Parathyroid adenoma (tissue), 2 donors: ENCODE results near the gene SPINK14.

Source experiments
- H2AFZ ChIP-seq: fragments of 300-600 bp; sonication (generic); one replicate; pipeline ENCODE4 v1.7.0; 2017; ENCODE audit warnings: antibody characterized with exemption, mild to moderate bottlenecking
- H3K27ac ChIP-seq: fragments of 300-600 bp; sonication (generic); one replicate; pipeline ENCODE4 v1.7.0; 2017
- H3K27me3 ChIP-seq: fragments of 300-600 bp; sonication (generic); one replicate; pipeline ENCODE4 v1.7.0; 2017; ENCODE audit warnings: low read length; ENCODE audit not compliant: control insufficient read depth, insufficient read depth
- H3K36me3 ChIP-seq: fragments of 300-600 bp; sonication (generic); one replicate; pipeline ENCODE4 v1.7.0; 2017; ENCODE audit warnings: low read length; ENCODE audit not compliant: control insufficient read depth, insufficient read depth
- H3K4me1 ChIP-seq: fragments of 300-600 bp; sonication (generic); one replicate; pipeline ENCODE4 v1.7.0; 2017; ENCODE audit warnings: control low read depth
- H3K4me2 ChIP-seq: fragments of 300-600 bp; sonication (generic); one replicate; pipeline ENCODE4 v1.7.0; 2017; ENCODE audit warnings: low read length
- H3K4me3 ChIP-seq: fragments of 300-600 bp; sonication (generic); one replicate; pipeline ENCODE4 v1.7.0; 2017; ENCODE audit warnings: low read depth, low read length
- H3K79me2 ChIP-seq: fragments of 300-600 bp; sonication (generic); one replicate; pipeline ENCODE4 v1.7.0; 2017; ENCODE audit warnings: control low read depth
- H3K9ac ChIP-seq: fragments of 300-600 bp; sonication (generic); one replicate; pipeline ENCODE4 v1.7.0; 2017; ENCODE audit warnings: mild to moderate bottlenecking
- H3K9me3 ChIP-seq: fragments of 300-600 bp; sonication (generic); one replicate; pipeline ENCODE4 v1.7.0; 2017; ENCODE audit warnings: low read length; ENCODE audit not compliant: control insufficient read depth
- CTCF ChIP-seq: fragments of 300-600 bp; sonication (generic); IDR thresholded peaks from one replicate; pipeline ENCODE4 v1.7.0; 2017; ENCODE audit warnings: antibody characterized with exemption, mild to moderate bottlenecking
- donor health status: primary hyperparathyroidism.

The SPINK14 gene

DNA sequence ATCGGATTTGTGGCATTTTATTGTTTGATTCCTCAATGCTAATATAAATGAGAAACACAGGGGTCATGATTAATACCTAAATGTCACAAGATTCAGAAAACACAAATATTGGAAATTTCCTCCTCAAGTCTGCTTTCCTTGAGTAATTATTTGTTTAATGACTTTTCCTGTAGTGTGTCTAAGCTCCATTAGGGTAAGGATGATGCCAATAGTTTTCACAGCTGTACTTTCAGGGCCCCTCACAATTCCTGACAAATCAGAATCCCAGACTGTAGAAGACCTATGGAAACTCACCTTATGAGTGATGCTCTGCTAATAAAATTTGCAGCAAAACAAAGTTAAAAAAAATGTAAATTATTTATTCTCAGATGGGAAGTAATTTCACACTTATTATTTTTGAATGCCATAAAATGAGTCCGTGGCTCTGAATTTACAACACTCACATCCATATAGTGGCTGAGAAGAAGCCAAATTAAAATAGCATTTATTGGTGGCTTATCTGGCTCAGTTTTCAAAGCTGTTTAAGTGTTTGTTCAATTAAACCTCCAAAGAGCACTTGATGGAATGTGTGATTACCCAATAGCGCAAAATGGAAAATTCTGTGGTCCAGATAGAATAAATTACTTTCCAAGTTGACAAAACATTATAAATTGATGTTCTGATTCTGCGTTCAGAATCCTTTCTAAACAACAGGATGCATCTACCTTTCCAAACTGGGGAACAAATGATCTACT lies 1.6 kb upstream of the SPINK14 start:
- TF ChIP-seq CTCF, result no peak
- Histone ChIP-seq H3K9me3 (no peaks in the 10 kb centered on the region), H3K4me2 (no peak overlapping the region), H3K36me3 (no peaks in the 10 kb centered on the region), H3K9ac (no peak overlapping the region), H3K4me3 (no peak overlapping the region), H3K79me2 (no peaks in the 10 kb centered on the region), H2AFZ (no peak overlapping the region), H3K27me3 (no peaks in the 10 kb centered on the region), H3K27ac (no peak overlapping the region), H3K4me1 (no peaks in the 10 kb centered on the region)

GRCh38 chr5:148172377-148172776 lies 4.0 kb downstream of the SPINK14 start:
- H3K36me3 ChIP-seq, result no peaks in the 10 kb centered on the region
- no peak for TF ChIP-seq CTCF
- no peak overlapping the region for H3K4me2 ChIP-seq

DNA sequence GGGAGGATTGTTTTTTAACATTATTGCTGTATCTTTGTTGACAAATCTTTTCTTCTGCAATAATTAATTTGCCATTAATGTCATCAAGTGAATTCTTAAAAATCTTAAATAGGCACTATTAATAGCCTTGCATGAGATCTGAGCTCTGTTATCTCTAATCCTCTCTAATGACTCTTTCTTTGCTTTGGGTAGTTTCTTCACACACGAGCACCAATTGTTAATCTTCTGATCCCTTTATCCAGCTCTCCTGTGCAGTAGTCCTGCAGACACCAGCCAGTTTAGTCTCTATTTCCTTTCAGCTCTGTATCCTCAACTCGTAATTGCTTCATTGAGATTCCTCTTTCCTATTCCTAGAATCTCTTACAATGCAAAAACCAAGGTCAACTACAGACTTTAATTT lies 8.1 kb downstream of the SPINK14 start:
- no peak overlapping the region for H2AFZ ChIP-seq
- no peak for TF ChIP-seq CTCF

More at GRCh38 chr5:148172377-148172776, 4.0 kb downstream of the SPINK14 start:
- Histone ChIP-seq H3K9me3 (no peaks in the 10 kb centered on the region), H3K79me2 (no peaks in the 10 kb centered on the region), H3K4me1 (no peaks in the 10 kb centered on the region), H2AFZ (no peak overlapping the region), H3K27ac (no peak overlapping the region), H3K9ac (no peak overlapping the region), H3K27me3 (no peaks in the 10 kb centered on the region), H3K4me3 (no peak overlapping the region)

DNA sequence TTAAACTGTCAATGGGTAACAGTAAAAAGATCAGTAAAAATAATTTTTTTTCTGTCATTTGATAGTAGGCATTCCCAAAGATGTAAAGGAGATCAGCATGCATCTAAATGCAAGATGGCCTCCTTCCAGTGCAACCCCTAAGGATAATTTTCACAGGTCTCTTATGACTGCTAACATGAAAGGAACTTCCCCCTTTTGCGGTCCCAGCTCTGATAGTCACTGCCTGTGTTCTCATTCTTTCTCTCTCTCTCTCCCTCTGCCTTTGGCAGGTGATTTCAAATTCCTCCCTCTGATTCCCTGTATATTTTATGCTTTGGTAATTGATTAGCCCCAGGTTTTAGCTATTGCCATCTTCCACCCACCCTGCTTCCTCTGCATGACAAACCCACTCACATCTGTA lies 8.9 kb downstream of the SPINK14 start:
- Histone ChIP-seq H3K4me3 (no peak overlapping the region), H3K9ac (no peak overlapping the region), H3K4me2 (no peak overlapping the region), H3K36me3 (no peaks in the 10 kb centered on the region), H3K4me1 (no peaks in the 10 kb centered on the region), H3K79me2 (no peaks in the 10 kb centered on the region), H3K9me3 (no peaks in the 10 kb centered on the region), H2AFZ (no peak overlapping the region), H3K27me3 (no peaks in the 10 kb centered on the region), H3K27ac (no peak overlapping the region)
- TF ChIP-seq CTCF, result no peak

More for the DNA sequence above, 8.1 kb downstream of the SPINK14 start:
- no peak overlapping the region for H3K27ac ChIP-seq
- no peaks in the 10 kb centered on the region for H3K79me2 ChIP-seq
- no peaks in the 10 kb centered on the region for H3K4me1 ChIP-seq
- H3K4me3 ChIP-seq, result no peak overlapping the region
- no peaks in the 10 kb centered on the region for H3K36me3 ChIP-seq
- no peaks in the 10 kb centered on the region for H3K9me3 ChIP-seq
- H3K4me2 ChIP-seq, result no peak overlapping the region
- H3K9ac ChIP-seq, result no peak overlapping the region
- H3K27me3 ChIP-seq, result no peaks in the 10 kb centered on the region

DNA sequence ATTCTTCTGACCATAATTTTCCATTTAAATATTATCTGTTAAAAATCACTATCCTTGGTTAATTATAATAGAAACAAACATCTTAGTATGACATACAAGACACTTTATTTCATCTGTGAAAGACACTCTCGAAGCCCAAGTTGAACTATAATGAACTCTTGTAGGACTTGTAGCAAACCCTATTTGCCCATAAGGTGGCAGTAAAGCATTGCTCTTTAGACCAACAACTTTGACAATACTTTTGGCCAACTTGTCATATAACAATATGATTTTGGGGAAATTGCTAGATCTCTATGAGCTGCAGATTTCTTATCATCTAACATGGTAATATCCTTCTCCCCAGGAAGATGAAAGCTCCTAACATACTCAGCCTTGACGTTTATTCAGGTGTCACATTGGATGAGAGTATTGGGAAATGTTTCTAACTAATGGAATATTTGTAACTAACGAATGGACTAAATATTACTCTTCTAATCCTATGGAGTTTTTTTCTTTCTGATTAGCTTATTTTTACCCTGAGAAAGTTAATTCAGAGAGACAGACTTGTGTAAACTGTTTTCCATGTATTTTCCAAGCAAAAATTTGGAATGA lies 11.0 kb downstream of the SPINK14 start:
- Histone ChIP-seq H3K36me3 (no peaks in the 10 kb centered on the region), H3K4me3 (no peak overlapping the region), H3K4me1 (no peaks in the 10 kb centered on the region), H2AFZ (no peak overlapping the region), H3K4me2 (no peak overlapping the region), H3K9ac (no peak overlapping the region), H3K9me3 (no peaks in the 10 kb centered on the region), H3K79me2 (no peaks in the 10 kb centered on the region), H3K27me3 (no peaks in the 10 kb centered on the region), H3K27ac (no peak overlapping the region)
- peak; percentile 38 for TF ChIP-seq CTCF
